Neural progenitor cell (in vitro differentiated cells): ENCODE measurements around the gene PPID. TPM values are rescaled to one million over a fixed set of nuclear protein-coding genes. Genes with fewer than 3 reads are reported as not detected.

ENCODE experiments used
- DNase-seq: peaks from one replicate; pipeline ENCODE4 v3.0.0-alpha.2; 2016; ENCODE audit warnings: low spot score
- H2AFZ ChIP-seq: fragments of 200-600 bp; sonication (generic); replicated peaks from 2 replicates; pipeline ENCODE4 v1.6.1; 2016; ENCODE audit warnings: antibody characterized with exemption
- H3F3A ChIP-seq: fragments of 200-600 bp; sonication (generic); 2 replicates; pipeline ENCODE4 v1.6.1; 2016; ENCODE audit warnings: antibody characterized with exemption, low read depth
- H3K27ac ChIP-seq: fragments of 200-600 bp; sonication (generic); 2 replicates; pipeline ENCODE4 v1.5.1; 2016; ENCODE audit warnings: mild to moderate bottlenecking
- H3K27me3 ChIP-seq: fragments of 200-600 bp; sonication (generic); 2 replicates; pipeline ENCODE4 v1.6.1; 2016; ENCODE audit warnings: mild to moderate bottlenecking, moderate library complexity
- H3K36me3 ChIP-seq: fragments of 200-600 bp; sonication (generic); 2 replicates; pipeline ENCODE4 v1.5.1; 2016
- H3K4me1 ChIP-seq: fragments of 200-600 bp; sonication (generic); 2 replicates; pipeline ENCODE4 v1.6.1; 2016; ENCODE audit warnings: mixed run types
- H3K4me2 ChIP-seq: fragments of 200-600 bp; sonication (generic); 2 replicates; pipeline ENCODE4 v1.6.1; 2016
- H3K4me3 ChIP-seq: fragments of 200-600 bp; sonication (generic); 2 replicates; pipeline ENCODE4 v1.5.1; 2016
- H3K79me2 ChIP-seq: fragments of 200-600 bp; sonication (generic); 2 replicates; pipeline ENCODE4 v1.6.1; 2016; ENCODE audit warnings: low read depth
- H3K9ac ChIP-seq: fragments of 200-600 bp; sonication (generic); 2 replicates; pipeline ENCODE4 v1.6.1; 2016
- H3K9me3 ChIP-seq: fragments of 200-600 bp; sonication (generic); 2 replicates; pipeline ENCODE4 v1.5.1; 2016; ENCODE audit warnings: low read depth
- H4K20me1 ChIP-seq: fragments of 200-600 bp; sonication (generic); 2 replicates; pipeline ENCODE4 v1.6.1; 2016; ENCODE audit warnings: low read depth
- H3K27ac Mint-ChIP-seq: 3 replicates; pipeline ENCODE4 v1.8.0; 2021; ENCODE audit warnings: mixed read lengths
- H3K27me3 Mint-ChIP-seq: 2 replicates; pipeline ENCODE4 v1.8.0; 2022; ENCODE audit warnings: low read depth, mild to moderate bottlenecking, inconsistent platforms, moderate library complexity, mixed read lengths; ENCODE audit not compliant: insufficient read depth
- H3K36me3 Mint-ChIP-seq: 3 replicates; pipeline ENCODE4 v1.8.0; 2021; ENCODE audit warnings: mixed read lengths
- H3K4me1 Mint-ChIP-seq: 3 replicates; pipeline ENCODE4 v1.8.0; 2021; ENCODE audit warnings: mixed read lengths
- H3K4me3 Mint-ChIP-seq: 3 replicates; pipeline ENCODE4 v1.8.0; 2021; ENCODE audit warnings: mild to moderate bottlenecking, moderate library complexity, mixed read lengths
- H3K9me3 Mint-ChIP-seq: 3 replicates; pipeline ENCODE4 v1.8.0; 2020; ENCODE audit warnings: mixed read lengths
- EZH2 ChIP-seq: fragments of 200-600 bp; sonication (generic); IDR thresholded peaks from 2 replicates; pipeline ENCODE4 v1.6.1; 2017; ENCODE audit warnings: antibody characterized with exemption, mild to moderate bottlenecking, moderate library complexity
- EZH2phosphoT487 ChIP-seq: fragments of 200-600 bp; sonication (generic); IDR thresholded peaks from 2 replicates; pipeline ENCODE4 v1.6.1; 2017; ENCODE audit warnings: antibody characterized with exemption
- total RNA-seq: library from RNA; depleted of rRNA; stranded (reverse); fragments of >200 nt; gene quantifications from 2 replicates; pipeline ENCODE4 v1.2.3, GENCODE V29; 2015; ENCODE audit warnings: low replicate concordance
- TF ChIP-seq, protein P1 (sequence below): fragments of 200-600 bp; sonication (generic); IDR thresholded peaks from 2 replicates; pipeline ENCODE4 v1.5.1; 2017; ENCODE audit warnings: antibody characterized with exemption, mild to moderate bottlenecking

The PPID gene
- total RNA-seq, 1 donor from 2014 or later, result 106 TPM

GRCh38 chr4:158724637-158725036 lies 1.4 kb upstream of the PPID start:
- Histone ChIP-seq H3K36me3 (peaks cover 4% of the 10 kb centered on the region), H3K4me2 (no peak overlapping the region), H3K9ac (no peak overlapping the region), H3K4me3 (no peak overlapping the region), H3K4me1 (peaks cover 3% of the 10 kb centered on the region), H3F3A (peaks cover 9% of the 10 kb centered on the region), H3K9me3 (no peaks in the 10 kb centered on the region), H3K27me3 (no peaks in the 10 kb centered on the region), H4K20me1 (no peaks in the 10 kb centered on the region), H3K27ac (no peak overlapping the region), H2AFZ (no peak overlapping the region), H3K79me2 (peaks cover 30% of the 10 kb centered on the region)
- TF ChIP-seq, protein P1, sequence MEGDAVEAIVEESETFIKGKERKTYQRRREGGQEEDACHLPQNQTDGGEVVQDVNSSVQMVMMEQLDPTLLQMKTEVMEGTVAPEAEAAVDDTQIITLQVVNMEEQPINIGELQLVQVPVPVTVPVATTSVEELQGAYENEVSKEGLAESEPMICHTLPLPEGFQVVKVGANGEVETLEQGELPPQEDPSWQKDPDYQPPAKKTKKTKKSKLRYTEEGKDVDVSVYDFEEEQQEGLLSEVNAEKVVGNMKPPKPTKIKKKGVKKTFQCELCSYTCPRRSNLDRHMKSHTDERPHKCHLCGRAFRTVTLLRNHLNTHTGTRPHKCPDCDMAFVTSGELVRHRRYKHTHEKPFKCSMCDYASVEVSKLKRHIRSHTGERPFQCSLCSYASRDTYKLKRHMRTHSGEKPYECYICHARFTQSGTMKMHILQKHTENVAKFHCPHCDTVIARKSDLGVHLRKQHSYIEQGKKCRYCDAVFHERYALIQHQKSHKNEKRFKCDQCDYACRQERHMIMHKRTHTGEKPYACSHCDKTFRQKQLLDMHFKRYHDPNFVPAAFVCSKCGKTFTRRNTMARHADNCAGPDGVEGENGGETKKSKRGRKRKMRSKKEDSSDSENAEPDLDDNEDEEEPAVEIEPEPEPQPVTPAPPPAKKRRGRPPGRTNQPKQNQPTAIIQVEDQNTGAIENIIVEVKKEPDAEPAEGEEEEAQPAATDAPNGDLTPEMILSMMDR, result no peak
- H3K27me3 Mint-ChIP-seq, result peaks cover 2% of the 10 kb centered on the region
- peaks cover 18% of the 10 kb centered on the region for H3K4me1 Mint-ChIP-seq
- no peak for DNase-seq
- no peak overlapping the region for H3K27ac Mint-ChIP-seq
- peak overlapping the region; percentile 55 for H3K4me3 Mint-ChIP-seq
- no peaks in the 10 kb centered on the region for H3K9me3 Mint-ChIP-seq
- H3K36me3 Mint-ChIP-seq, result peaks cover 10% of the 10 kb centered on the region

DNA sequence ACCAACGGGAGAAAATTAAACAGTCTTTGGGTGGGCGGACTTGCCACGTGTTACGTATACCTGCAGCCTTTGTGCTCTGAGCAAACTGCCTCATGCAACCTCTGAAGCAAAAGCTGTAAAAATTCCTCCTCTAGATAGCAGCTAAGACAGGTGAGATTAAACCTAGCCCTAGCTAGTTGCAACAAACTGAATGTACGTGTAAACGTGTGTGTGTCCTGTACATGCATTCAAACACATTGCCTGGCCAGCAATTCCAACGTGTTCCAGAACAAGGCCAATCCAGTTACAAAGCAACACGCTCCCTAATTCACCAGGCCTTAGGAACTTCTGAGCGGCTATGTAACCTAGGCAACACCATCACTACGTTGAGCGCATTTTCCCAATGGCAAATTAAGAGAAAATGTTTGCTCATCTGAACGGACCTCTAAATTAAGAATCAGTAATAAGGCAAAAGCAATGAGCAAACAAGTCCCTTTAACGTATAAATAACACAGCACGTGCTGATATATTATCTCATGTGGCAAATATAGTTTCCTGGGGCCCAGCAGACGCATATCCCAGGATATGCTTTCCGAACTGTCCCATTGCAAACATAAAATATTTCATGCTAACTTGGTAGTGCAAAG lies 792 bp downstream of the PPID start:
- H2AFZ ChIP-seq, result peak overlapping the region; percentile 91
- peak overlapping the region; percentile 96 for H3K4me3 Mint-ChIP-seq
- peaks cover 2% of the 10 kb centered on the region for H3K27me3 Mint-ChIP-seq
- H3K79me2 ChIP-seq, result peaks cover 30% of the 10 kb centered on the region
- peak overlapping the region; percentile 77 for H3K9ac ChIP-seq
- H3K27ac Mint-ChIP-seq, result peak overlapping the region; percentile 72
- H3K4me1 ChIP-seq, result peaks cover 3% of the 10 kb centered on the region
- H3F3A ChIP-seq, result peaks cover 9% of the 10 kb centered on the region
- DNase-seq, result peak; percentile 58
- TF ChIP-seq EZH2, result no peak
- TF ChIP-seq, protein P1, result no peak
- no peak for TF ChIP-seq EZH2phosphoT487
- peak overlapping the region; percentile 81 for H3K4me3 ChIP-seq
- peaks cover 18% of the 10 kb centered on the region for H3K4me1 Mint-ChIP-seq
- H3K27ac ChIP-seq, result peak overlapping the region; percentile 87
- peaks cover 8% of the 10 kb centered on the region for H3K36me3 ChIP-seq
- H3K36me3 Mint-ChIP-seq, result peaks cover 17% of the 10 kb centered on the region
- H3K9me3 ChIP-seq, result no peaks in the 10 kb centered on the region
- H3K27me3 ChIP-seq, result no peaks in the 10 kb centered on the region
- H3K4me2 ChIP-seq, result peak overlapping the region; percentile 86
- H3K9me3 Mint-ChIP-seq, result no peaks in the 10 kb centered on the region
- no peaks in the 10 kb centered on the region for H4K20me1 ChIP-seq

GRCh38 chr4:158721680-158722079 lies 1.5 kb downstream of the PPID start:
- Mint-ChIP-seq H3K4me3 (peak overlapping the region; percentile 96), H3K9me3 (no peaks in the 10 kb centered on the region), H3K27ac (no peak overlapping the region), H3K36me3 (peaks cover 20% of the 10 kb centered on the region), H3K4me1 (peaks cover 18% of the 10 kb centered on the region), H3K27me3 (peaks cover 2% of the 10 kb centered on the region)
- Histone ChIP-seq H3K9me3 (no peaks in the 10 kb centered on the region), H3K9ac (no peak overlapping the region), H3K4me2 (peak overlapping the region; percentile 86), H3K27ac (no peak overlapping the region), H3K36me3 (peaks cover 9% of the 10 kb centered on the region), H2AFZ (no peak overlapping the region), H3F3A (peaks cover 9% of the 10 kb centered on the region), H3K4me3 (peak overlapping the region; percentile 81), H3K79me2 (peaks cover 30% of the 10 kb centered on the region), H3K27me3 (no peaks in the 10 kb centered on the region), H4K20me1 (no peaks in the 10 kb centered on the region), H3K4me1 (peaks cover 3% of the 10 kb centered on the region)
- DNase-seq, result no peak
- TF ChIP-seq, protein P1, result no peak
